Measurements from ENCODE around the gene KEAP1. TPM values are rescaled to one million over a fixed set of nuclear protein-coding genes. Genes with fewer than 3 reads are reported as not detected.
A peak's percentile ranks its signal among the peaks of the same experiment; 100 is the strongest.

Gene KEAP1
- total and polyA plus RNA-seq, 9 of the 15 experiments (the other 6 are each of a cell fraction or from before 2014, with no cell fraction given), result 2.1 to 95.6 (median 64.3) TPM

GRCh38 chr19:10478903-10479384, 24.2 kb downstream of the KEAP1 start (continued):
- TF ChIP-seq SREBF2 (CRISPR knock-in tag; IDR thresholded peaks at IDR 0.05), result no peak
- no peak for TF ChIP-seq SIN3B (IDR thresholded peaks at IDR 0.05; ENCODE audit: low read depth)
- TF ChIP-seq ZMIZ1 (IDR thresholded peaks at IDR 0.05; ENCODE audit: low read depth in 2 of 2, low read length in 2 of 2), result no peak
- TF ChIP-seq FOXP1 (CRISPR knock-in tag; IDR thresholded peaks at IDR 0.05), result 0 out of 2 replicates have a peak, but pooled peaks have one; percentile 44
- TF ChIP-seq, protein P1, sequence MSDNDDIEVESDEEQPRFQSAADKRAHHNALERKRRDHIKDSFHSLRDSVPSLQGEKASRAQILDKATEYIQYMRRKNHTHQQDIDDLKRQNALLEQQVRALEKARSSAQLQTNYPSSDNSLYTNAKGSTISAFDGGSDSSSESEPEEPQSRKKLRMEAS (CRISPR knock-in tag; IDR thresholded peaks at IDR 0.05), result peak; percentile 91
- TF ChIP-seq ATF4 (CRISPR knock-in tag; IDR thresholded peaks at IDR 0.05), result no peak
- no peak for TF ChIP-seq RFX7 (CRISPR knock-in tag; IDR thresholded peaks at IDR 0.05)
- TF ChIP-seq JUNB (CRISPR knock-in tag; conservative IDR thresholded peaks at IDR 0.05), result no peak
- TF ChIP-seq, protein P2, sequence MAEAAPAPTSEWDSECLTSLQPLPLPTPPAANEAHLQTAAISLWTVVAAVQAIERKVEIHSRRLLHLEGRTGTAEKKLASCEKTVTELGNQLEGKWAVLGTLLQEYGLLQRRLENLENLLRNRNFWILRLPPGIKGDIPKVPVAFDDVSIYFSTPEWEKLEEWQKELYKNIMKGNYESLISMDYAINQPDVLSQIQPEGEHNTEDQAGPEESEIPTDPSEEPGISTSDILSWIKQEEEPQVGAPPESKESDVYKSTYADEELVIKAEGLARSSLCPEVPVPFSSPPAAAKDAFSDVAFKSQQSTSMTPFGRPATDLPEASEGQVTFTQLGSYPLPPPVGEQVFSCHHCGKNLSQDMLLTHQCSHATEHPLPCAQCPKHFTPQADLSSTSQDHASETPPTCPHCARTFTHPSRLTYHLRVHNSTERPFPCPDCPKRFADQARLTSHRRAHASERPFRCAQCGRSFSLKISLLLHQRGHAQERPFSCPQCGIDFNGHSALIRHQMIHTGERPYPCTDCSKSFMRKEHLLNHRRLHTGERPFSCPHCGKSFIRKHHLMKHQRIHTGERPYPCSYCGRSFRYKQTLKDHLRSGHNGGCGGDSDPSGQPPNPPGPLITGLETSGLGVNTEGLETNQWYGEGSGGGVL (CRISPR knock-in tag; IDR thresholded peaks at IDR 0.05), result no peak
- TF ChIP-seq ZC3H11A (IDR thresholded peaks at IDR 0.05; ENCODE audit: low read depth, low read length), result no peak
- no peak for TF ChIP-seq ZNF41 (CRISPR knock-in tag; conservative IDR thresholded peaks at IDR 0.05)
- no peak for TF ChIP-seq CTBP1 (IDR thresholded peaks at IDR 0.05; ENCODE audit: borderline replicate concordance)
- 0 out of 2 replicates have a peak, but pooled peaks have one; percentile 24 for TF ChIP-seq CREB1 (IDR thresholded peaks at IDR 0.05)
- TF ChIP-seq CREB1 (CRISPR knock-in tag; IDR thresholded peaks at IDR 0.05), result peak; percentile 59
- no peak for TF ChIP-seq RAD21 (CRISPR knock-in tag; conservative IDR thresholded peaks at IDR 0.05 in 1 of 2, IDR thresholded peaks at IDR 0.05 in 1 of 2)
- no peak for TF ChIP-seq RAD51 (IDR thresholded peaks at IDR 0.05; ENCODE audit: borderline replicate concordance, low read depth)
- TF ChIP-seq, protein P3, sequence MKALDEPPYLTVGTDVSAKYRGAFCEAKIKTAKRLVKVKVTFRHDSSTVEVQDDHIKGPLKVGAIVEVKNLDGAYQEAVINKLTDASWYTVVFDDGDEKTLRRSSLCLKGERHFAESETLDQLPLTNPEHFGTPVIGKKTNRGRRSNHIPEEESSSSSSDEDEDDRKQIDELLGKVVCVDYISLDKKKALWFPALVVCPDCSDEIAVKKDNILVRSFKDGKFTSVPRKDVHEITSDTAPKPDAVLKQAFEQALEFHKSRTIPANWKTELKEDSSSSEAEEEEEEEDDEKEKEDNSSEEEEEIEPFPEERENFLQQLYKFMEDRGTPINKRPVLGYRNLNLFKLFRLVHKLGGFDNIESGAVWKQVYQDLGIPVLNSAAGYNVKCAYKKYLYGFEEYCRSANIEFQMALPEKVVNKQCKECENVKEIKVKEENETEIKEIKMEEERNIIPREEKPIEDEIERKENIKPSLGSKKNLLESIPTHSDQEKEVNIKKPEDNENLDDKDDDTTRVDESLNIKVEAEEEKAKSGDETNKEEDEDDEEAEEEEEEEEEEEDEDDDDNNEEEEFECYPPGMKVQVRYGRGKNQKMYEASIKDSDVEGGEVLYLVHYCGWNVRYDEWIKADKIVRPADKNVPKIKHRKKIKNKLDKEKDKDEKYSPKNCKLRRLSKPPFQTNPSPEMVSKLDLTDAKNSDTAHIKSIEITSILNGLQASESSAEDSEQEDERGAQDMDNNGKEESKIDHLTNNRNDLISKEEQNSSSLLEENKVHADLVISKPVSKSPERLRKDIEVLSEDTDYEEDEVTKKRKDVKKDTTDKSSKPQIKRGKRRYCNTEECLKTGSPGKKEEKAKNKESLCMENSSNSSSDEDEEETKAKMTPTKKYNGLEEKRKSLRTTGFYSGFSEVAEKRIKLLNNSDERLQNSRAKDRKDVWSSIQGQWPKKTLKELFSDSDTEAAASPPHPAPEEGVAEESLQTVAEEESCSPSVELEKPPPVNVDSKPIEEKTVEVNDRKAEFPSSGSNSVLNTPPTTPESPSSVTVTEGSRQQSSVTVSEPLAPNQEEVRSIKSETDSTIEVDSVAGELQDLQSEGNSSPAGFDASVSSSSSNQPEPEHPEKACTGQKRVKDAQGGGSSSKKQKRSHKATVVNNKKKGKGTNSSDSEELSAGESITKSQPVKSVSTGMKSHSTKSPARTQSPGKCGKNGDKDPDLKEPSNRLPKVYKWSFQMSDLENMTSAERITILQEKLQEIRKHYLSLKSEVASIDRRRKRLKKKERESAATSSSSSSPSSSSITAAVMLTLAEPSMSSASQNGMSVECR (CRISPR knock-in tag; IDR thresholded peaks at IDR 0.05), result no peak

Measured in K562 (cell line).